Sigmoid colon (tissue), 7 donors: Measurements from ENCODE around the gene MTFMT. TPM values are rescaled to one million over a fixed set of nuclear protein-coding genes. Genes with fewer than 3 reads are reported as not detected.
"Not testable (repeated sequence)": the region's sequence is repeated elsewhere in the genome, so short reads cannot be mapped to it uniquely, and the experiment has no call there.

Experiments used
- DNase-seq: peaks from one replicate; pipeline ENCODE4 v3.0.0-alpha.2; 2019
- H3K27ac ChIP-seq, 4 donors: fragments of 200-600 bp; sonication (generic); one replicate each; pipeline ENCODE4 v1.5.1; 2016 to 2019; ENCODE audit warnings: mild to moderate bottlenecking in 1 of 4
- H3K27me3 ChIP-seq, 3 donors: fragments of 200-600 bp; sonication (generic); one replicate each; pipeline ENCODE4 v1.5.1; 2019; ENCODE audit warnings: mild to moderate bottlenecking in 1 of 3
- H3K36me3 ChIP-seq, 4 donors: fragments of 200-600 bp; sonication (generic); one replicate each; pipeline ENCODE4 v1.5.1; 2016 to 2019
- H3K4me1 ChIP-seq, 4 donors: fragments of 200-600 bp; sonication (generic); one replicate each; pipeline ENCODE4 v1.5.1; 2017 to 2019
- H3K4me3 ChIP-seq, 4 donors: fragments of 200-600 bp; sonication (generic); one replicate each; pipeline ENCODE4 v1.5.1; 2017 to 2019; ENCODE audit warnings: mild to moderate bottlenecking in 2 of 4, moderate library complexity in 1 of 4
- H3K9me3 ChIP-seq, 4 donors: fragments of 200-600 bp in 3 of 4; sonication (generic) in 3 of 4; one replicate each; pipeline versions ENCODE4 v1.5.1 to v1.6.1; 2013 to 2019
- CTCF ChIP-seq, 4 experiments: fragments of 450-650 bp in 3 of 4; fragments of 200-600 bp in 1 of 4; IDR thresholded peaks; one replicate each; pipeline ENCODE4 v1.5.1; 2016 to 2019; ENCODE audit warnings: antibody characterized with exemption in 4 of 4, mild to moderate bottlenecking in 3 of 4, moderate library complexity in 2 of 4
- EP300 ChIP-seq, 4 donors: sonication (generic); formaldehyde crosslinking; IDR thresholded peaks; one replicate each; pipeline ENCODE4 v1.6.1; 2017; ENCODE audit warnings: antibody characterized with exemption in 4 of 4
- POLR2A ChIP-seq, 2 donors: fragments of 450-650 bp; IDR thresholded peaks; one replicate each; pipeline ENCODE4 v1.6.1; 2016; ENCODE audit warnings: antibody characterized with exemption in 2 of 2, mild to moderate bottlenecking in 2 of 2, moderate library complexity in 2 of 2
- POLR2AphosphoS5 ChIP-seq, 4 donors: sonication (generic); formaldehyde crosslinking; IDR thresholded peaks; one replicate each; pipeline ENCODE4 v1.6.1; 2017; ENCODE audit warnings: antibody characterized with exemption in 4 of 4
- WGBS, 2 donors: extraction: QIAGEN DNeasy Blood & Tissue Kit; methylation state at CpG; one replicate each; pipeline ENCODE4 v1.1.7; 2013; 5-methylcytosine and 5-hydroxymethylcytosine counted together
- intact Hi-C: fragments of 100-400 bp; cut with DNase I; formaldehyde crosslinking; loops from one replicate; pipeline ENCODE4 v1.15.1; 2023
- polyA plus RNA-seq, 3 donors: library from polyadenylated mRNA; stranded (reverse); fragments of 200-250 nt; gene quantifications; one replicate each; pipeline ENCODE4 v1.2.3, GENCODE V29; 2013
- total RNA-seq, 4 donors: library from RNA; depleted of rRNA; stranded (reverse); fragments of >200 nt; gene quantifications; one replicate each; pipeline ENCODE4 v1.1.0, GENCODE V29; 2016
- donor health status: healthy with polysubstance abuse.
- donor health status: Bipolar disorder and iron deficiency.
- donor health status: healthy.

MTFMT gene
- total RNA-seq: 10 to 100 TPM; 31.3 to 43.6 (median 37.8) TPM
- 10 to 100 TPM; 10.7 to 12.9 (median 10.8) TPM for polyA plus RNA-seq

GRCh38 chr15:65028921-65029735 lies at the start of gene MTFMT:
MTFMT (minus strand) TSS chr15:65029639; CDS start chr15:65029613, 26 bp downstream.
- Histone ChIP-seq H3K4me1 (peaks cover 0 to 25% (median 21%) of the 10 kb centered on the region in 4 donors), H3K27ac (peak within 1 kb of the TSS; percentile 76 to 87 (median 86)), H3K27me3 (no peaks in the 10 kb centered on the region), H3K4me3 (peak within 1 kb of the TSS; percentile 65 to 96 (median 86)), H3K9me3 (no peaks in the 10 kb centered on the region), H3K36me3 (peaks cover 0 to 27% (median 9%) of the 10 kb centered on the region in 4 donors)
- intact Hi-C loops: no loop called here
- TF ChIP-seq POLR2A (IDR thresholded peaks at IDR 0.05) (peak; percentile 91 to 94), EP300 (IDR thresholded peaks at IDR 0.05) (no peak), POLR2AphosphoS5 (IDR thresholded peaks at IDR 0.05) (peak; percentile 97 to 99 (median 99))
- 1% methylated on average over 73 of the region's 73 CpGs for WGBS, 2 donors
- peak; percentile 95 for DNase-seq

GRCh38 chr15:65077981-65078352 lies 48.5 kb upstream of the MTFMT start:
- Histone ChIP-seq H3K4me1 (peaks cover 0 to 44% (median 39%) of the 10 kb centered on the region in 4 donors), H3K9me3 (no peaks in the 10 kb centered on the region), H3K27ac (no peak overlapping the region), H3K27me3 (peaks cover 0 to 7% (median 0%) of the 10 kb centered on the region in 3 donors), H3K36me3 (no peaks in the 10 kb centered on the region), H3K4me3 (no peak overlapping the region)
- TF ChIP-seq CTCF (IDR thresholded peaks at IDR 0.05) (peak; percentile 28 to 60 (median 54)), POLR2A (IDR thresholded peaks at IDR 0.05) (no peak)
- WGBS, 2 donors: 10 to 23% methylated on average over 24 of the region's 24 CpGs
- DNase-seq: peak; percentile 89
- intact Hi-C loops: no loop called here

- H3K4me3 ChIP-seq: no peak overlapping the region
Measured at GRCh38 chr15:65077291-65077980, 48.0 kb upstream of the MTFMT start.

GRCh38 chr15:65076486-65077290 lies 47.2 kb upstream of the MTFMT start, which contains the start of gene KBTBD13:
KBTBD13 (plus strand) TSS chr15:65076746; CDS start chr15:65076816, 70 bp downstream.
- H3K4me3 ChIP-seq: no peak within 1 kb of the TSS
- peaks cover 0 to 41% (median 34%) of the 10 kb centered on the region in 4 donors for H3K4me1 ChIP-seq
- H3K36me3 ChIP-seq: no peaks in the 10 kb centered on the region
- no peak for DNase-seq
- peak within 1 kb of the TSS in 1 of 4 donors; percentile 34 for H3K27ac ChIP-seq
- peaks cover 0 to 7% (median 0%) of the 10 kb centered on the region in 3 donors for H3K27me3 ChIP-seq
- intact Hi-C loops: no loop called here
- H3K9me3 ChIP-seq: no peaks in the 10 kb centered on the region
- TF ChIP-seq EP300 (IDR thresholded peaks at IDR 0.05) (no peak), CTCF (IDR thresholded peaks at IDR 0.05) (no peak), POLR2AphosphoS5 (IDR thresholded peaks at IDR 0.05) (no peak), POLR2A (IDR thresholded peaks at IDR 0.05) (no peak)
- WGBS, 2 donors: 87 to 89% methylated on average over 73 of the region's 73 CpGs

More at GRCh38 chr15:65077291-65077980, 48.0 kb upstream of the MTFMT start:
- Histone ChIP-seq H3K9me3 (no peaks in the 10 kb centered on the region), H3K27ac (no peak overlapping the region), H3K27me3 (peaks cover 0 to 7% (median 0%) of the 10 kb centered on the region in 3 donors), H3K4me1 (peaks cover 0 to 41% (median 34%) of the 10 kb centered on the region in 4 donors), H3K36me3 (no peaks in the 10 kb centered on the region)
- no peak for TF ChIP-seq CTCF (IDR thresholded peaks at IDR 0.05)
- no peak for TF ChIP-seq POLR2AphosphoS5 (IDR thresholded peaks at IDR 0.05)
- no peak for TF ChIP-seq EP300 (IDR thresholded peaks at IDR 0.05)
- TF ChIP-seq POLR2A (IDR thresholded peaks at IDR 0.05): no peak
- intact Hi-C loops: no loop called here
- 73 to 78% methylated on average over 85 of the region's 85 CpGs for WGBS, 2 donors
- no peak for DNase-seq

GRCh38 chr15:65075607-65076395 lies 46.4 kb upstream of the MTFMT start:
- H3K27me3 ChIP-seq, H3K4me3 ChIP-seq, intact Hi-C loops, DNase-seq, H3K36me3 ChIP-seq, H3K9me3 ChIP-seq: not testable (repeated sequence)
- Histone ChIP-seq H3K4me1 (peaks cover 0 to 41% (median 36%) of the 10 kb centered on the region in 4 donors), H3K27ac (peak overlapping the region in 1 of 4 donors; percentile 34)
- 67 to 90% methylated on average over 12 of the region's 12 CpGs for WGBS, 2 donors

- H3K4me1 ChIP-seq: peaks cover 0 to 48% (median 44%) of the 10 kb centered on the region in 4 donors
- intact Hi-C loops, H3K27ac ChIP-seq, H3K4me3 ChIP-seq, DNase-seq, H3K36me3 ChIP-seq, H3K9me3 ChIP-seq, H3K27me3 ChIP-seq: not testable (repeated sequence)
- 90 to 96% methylated on average over 20 of the region's 22 CpGs for WGBS, 2 donors
Measured at GRCh38 chr15:65074946-65075345, 45.5 kb upstream of the MTFMT start.
